Suprapubic skin (tissue), 4 donors: ENCODE measurements around the gene FMO3.

Experiments
- POLR2A ChIP-seq, 2 donors: fragments of 450-650 bp; IDR thresholded peaks; one replicate each; pipeline ENCODE4 v1.6.1; 2017; ENCODE audit warnings: antibody characterized with exemption in 2 of 2, mild to moderate bottlenecking in 2 of 2, moderate library complexity in 2 of 2
- POLR2AphosphoS5 ChIP-seq, 3 donors: sonication (generic); formaldehyde crosslinking; IDR thresholded peaks; one replicate each; pipeline ENCODE4 v1.6.1; 2017; ENCODE audit warnings: antibody characterized with exemption in 3 of 3
- TF ChIP-seq, protein P1 (sequence below), 2 donors: fragments of 200-600 bp in 1 of 2; fragments of 450-650 bp in 1 of 2; sonication (generic) in 1 of 2; IDR thresholded peaks; one replicate each; pipeline ENCODE4 v1.5.1; 2016 to 2019; ENCODE audit warnings: antibody characterized with exemption in 2 of 2, mild to moderate bottlenecking in 1 of 2, moderate library complexity in 1 of 2

DNA sequence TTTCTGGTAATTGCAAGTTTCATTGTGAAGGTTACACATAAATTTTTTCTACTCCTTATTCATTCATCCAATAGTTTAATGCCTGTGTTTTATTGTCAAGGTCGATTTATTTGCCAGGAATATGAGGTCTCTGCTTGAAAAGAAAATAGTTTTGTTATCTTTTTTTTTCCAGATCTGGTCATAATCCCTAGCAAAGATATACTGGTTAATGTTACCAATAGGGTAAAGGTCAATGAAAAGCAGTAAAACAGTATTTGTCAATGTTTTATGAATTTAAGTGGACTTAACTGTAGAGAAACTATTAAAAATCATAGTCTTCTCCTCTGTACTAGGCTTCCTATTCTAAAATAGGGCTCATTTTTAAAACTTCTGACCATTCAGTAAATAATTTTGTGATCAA, 8.1 kb upstream of the FMO3 start:
- TF ChIP-seq POLR2A (IDR thresholded peaks at IDR 0.05) (no peak), POLR2AphosphoS5 (IDR thresholded peaks at IDR 0.05) (no peak)
- TF ChIP-seq, protein P1, sequence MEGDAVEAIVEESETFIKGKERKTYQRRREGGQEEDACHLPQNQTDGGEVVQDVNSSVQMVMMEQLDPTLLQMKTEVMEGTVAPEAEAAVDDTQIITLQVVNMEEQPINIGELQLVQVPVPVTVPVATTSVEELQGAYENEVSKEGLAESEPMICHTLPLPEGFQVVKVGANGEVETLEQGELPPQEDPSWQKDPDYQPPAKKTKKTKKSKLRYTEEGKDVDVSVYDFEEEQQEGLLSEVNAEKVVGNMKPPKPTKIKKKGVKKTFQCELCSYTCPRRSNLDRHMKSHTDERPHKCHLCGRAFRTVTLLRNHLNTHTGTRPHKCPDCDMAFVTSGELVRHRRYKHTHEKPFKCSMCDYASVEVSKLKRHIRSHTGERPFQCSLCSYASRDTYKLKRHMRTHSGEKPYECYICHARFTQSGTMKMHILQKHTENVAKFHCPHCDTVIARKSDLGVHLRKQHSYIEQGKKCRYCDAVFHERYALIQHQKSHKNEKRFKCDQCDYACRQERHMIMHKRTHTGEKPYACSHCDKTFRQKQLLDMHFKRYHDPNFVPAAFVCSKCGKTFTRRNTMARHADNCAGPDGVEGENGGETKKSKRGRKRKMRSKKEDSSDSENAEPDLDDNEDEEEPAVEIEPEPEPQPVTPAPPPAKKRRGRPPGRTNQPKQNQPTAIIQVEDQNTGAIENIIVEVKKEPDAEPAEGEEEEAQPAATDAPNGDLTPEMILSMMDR (IDR thresholded peaks at IDR 0.05) = no peak
